ENCODE results near the gene ZNF70. TPM values are rescaled to one million over a fixed set of nuclear protein-coding genes. Genes with fewer than 3 reads are reported as not detected.

The ZNF70 gene
- total and polyA plus RNA-seq, 2 of the 13 experiments (the other 11 are each of a cell fraction or from before 2014, with no cell fraction given) = 0.62 to 3.6 TPM

- TF ChIP-seq ZNF75D (CRISPR knock-in tag; IDR thresholded peaks at IDR 0.05; ENCODE audit: borderline replicate concordance) = no peak
- TF ChIP-seq HCFC1 (IDR thresholded peaks at IDR 0.05; ENCODE audit: low read depth, low read length) = no peak
- TF ChIP-seq RNF2 (conservative IDR thresholded peaks at IDR 0.05; ENCODE audit: low read depth) = no peak
- no peak for TF ChIP-seq NRL (CRISPR knock-in tag; IDR thresholded peaks at IDR 0.05; ENCODE audit: borderline replicate concordance)
- TF ChIP-seq RXRB (CRISPR knock-in tag; IDR thresholded peaks at IDR 0.05; ENCODE audit: borderline replicate concordance) = 0 out of 2 replicates have a peak, but pooled peaks have one; percentile 8
- no peak; the same call in 1 of the 2 replicates for TF ChIP-seq ZNF713 (CRISPR knock-in tag; IDR thresholded peaks at IDR 0.05)
- TF ChIP-seq ZNF83 (CRISPR knock-in tag; IDR thresholded peaks at IDR 0.05; ENCODE audit: borderline replicate concordance) = no peak
- TF ChIP-seq POGZ (CRISPR knock-in tag; IDR thresholded peaks at IDR 0.05) = no peak
- TF ChIP-seq AHDC1 (CRISPR knock-in tag; IDR thresholded peaks at IDR 0.05; ENCODE audit: borderline replicate concordance) = no peak; the same call in 1 of the 2 replicates
- TF ChIP-seq MTA3 (CRISPR knock-in tag; IDR thresholded peaks at IDR 0.05) = no peak
- no peak for TF ChIP-seq LRRFIP1 (CRISPR knock-in tag; conservative IDR thresholded peaks at IDR 0.05)
- no peak for TF ChIP-seq ZNF552 (CRISPR knock-in tag; IDR thresholded peaks at IDR 0.05; ENCODE audit: borderline replicate concordance)
- no peak for TF ChIP-seq FUBP1 (CRISPR knock-in tag; IDR thresholded peaks at IDR 0.05; ENCODE audit: borderline replicate concordance)
- TF ChIP-seq REPIN1 (CRISPR knock-in tag; IDR thresholded peaks at IDR 0.05; ENCODE audit: borderline replicate concordance, low read depth) = peak; percentile 51; the same call in 1 of the 2 replicates
- no peak for TF ChIP-seq CREM (IDR thresholded peaks at IDR 0.05)
- no peak for TF ChIP-seq CREM (CRISPR knock-in tag; IDR thresholded peaks at IDR 0.05)
- peak; percentile 79; the same call in 1 of the 2 replicates for TF ChIP-seq ZMAT3 (CRISPR knock-in tag; conservative IDR thresholded peaks at IDR 0.05)
Measured at GRCh38 chr22:23786752-23787599, 36.1 kb upstream of the ZNF70 start, which contains the start of gene SMARCB1 (continued).
